Measurements from ENCODE around the gene PRKG1.

GRCh38 chr10:51403521-51403920 lies 329.2 kb downstream of the PRKG1 start:
- no peak for TF ChIP-seq CTCF (IDR thresholded peaks at IDR 0.05; ENCODE audit: low read depth, low read length, missing input control)
- TF ChIP-seq YY1 (IDR thresholded peaks at IDR 0.05), result no peak
- no peak for TF ChIP-seq REST (IDR thresholded peaks at IDR 0.05)
- TF ChIP-seq ZBTB33 (IDR thresholded peaks at IDR 0.05), result no peak
- TF ChIP-seq TAF1 (conservative IDR thresholded peaks at IDR 0.05), result no peak
- no peak for TF ChIP-seq FOXA1 (IDR thresholded peaks at IDR 0.05)
- no peak for TF ChIP-seq GABPA (IDR thresholded peaks at IDR 0.05 in 1 of 2, conservative IDR thresholded peaks at IDR 0.05 in 1 of 2)
- no peak for TF ChIP-seq SP1 (IDR thresholded peaks at IDR 0.05)
- TF ChIP-seq RAD21 (IDR thresholded peaks at IDR 0.05), result no peak
- TF ChIP-seq RXRA (IDR thresholded peaks at IDR 0.05), result no peak
- TF ChIP-seq EGR1 (IDR thresholded peaks at IDR 0.05; ENCODE audit: low read depth in 2 of 2), result no peak
- no peak for TF ChIP-seq NR2F2 (IDR thresholded peaks at IDR 0.05)
- no peak for TF ChIP-seq HNF4G (IDR thresholded peaks at IDR 0.05)
